ENCODE data around the gene WBP4.

WBP4 gene

GRCh38 chr13:41064493-41064892, 3.2 kb downstream of the WBP4 start:
- no peak for TF ChIP-seq CTCF (conservative IDR thresholded peaks at IDR 0.05; ENCODE audit: low read depth, low read length)
- no peak overlapping the region for H3K4me3 ChIP-seq (ENCODE audit: low read length)
- DNase-seq (ENCODE audit: low read depth), result no peak

GRCh38 chr13:41065078-41065477, 3.8 kb downstream of the WBP4 start:
- no peak for TF ChIP-seq CTCF (conservative IDR thresholded peaks at IDR 0.05; ENCODE audit: low read depth, low read length)
- H3K4me3 ChIP-seq (ENCODE audit: low read length), result no peak overlapping the region
- no peak for DNase-seq (ENCODE audit: low read depth)

- TF ChIP-seq CTCF (conservative IDR thresholded peaks at IDR 0.05; ENCODE audit: low read depth, low read length), result no peak
- no peak for DNase-seq (ENCODE audit: low read depth)
- H3K4me3 ChIP-seq (ENCODE audit: low read length), result no peak overlapping the region
These were observed 13.2 kb downstream of the WBP4 start for GRCh38 chr13:41074523-41074922.

GRCh38 chr13:41075034-41075433, 13.7 kb downstream of the WBP4 start:
- DNase-seq (ENCODE audit: low read depth), result no peak
- no peak overlapping the region for H3K4me3 ChIP-seq (ENCODE audit: low read length)
- peak; percentile 55 for TF ChIP-seq CTCF (conservative IDR thresholded peaks at IDR 0.05; ENCODE audit: low read depth, low read length)

- DNase-seq (ENCODE audit: low read depth), result no peak
- no peak overlapping the region for H3K4me3 ChIP-seq (ENCODE audit: low read length)
- TF ChIP-seq CTCF (conservative IDR thresholded peaks at IDR 0.05; ENCODE audit: low read depth, low read length), result no peak
These were observed 14.2 kb downstream of the WBP4 start for GRCh38 chr13:41075485-41075884.

GRCh38 chr13:41077475-41077874, 16.2 kb downstream of the WBP4 start:
- no peak for TF ChIP-seq CTCF (conservative IDR thresholded peaks at IDR 0.05; ENCODE audit: low read depth, low read length)
- no peak for DNase-seq (ENCODE audit: low read depth)
- no peak overlapping the region for H3K4me3 ChIP-seq (ENCODE audit: low read length)

- no peak for TF ChIP-seq CTCF (conservative IDR thresholded peaks at IDR 0.05; ENCODE audit: low read depth, low read length)
- H3K4me3 ChIP-seq (ENCODE audit: low read length), result no peak overlapping the region
- no peak for DNase-seq (ENCODE audit: low read depth)
These were observed 18.4 kb downstream of the WBP4 start for GRCh38 chr13:41079725-41080124.

All from retinal pigment epithelial cell (primary cell).